DND-41 (cell line): Measurements from ENCODE around the gene CHMP1B.

Experiments
- ATAC-seq: fragments of 200-7000 bp; cut with Tn5 transposase; 3 replicates; pipeline ENCODE4 v1.9.1; 2021; ENCODE audit warnings: low read depth; ENCODE audit not compliant: insufficient read depth
- DNase-seq: peaks from one replicate; pipeline ENCODE4 v3.0.0-alpha.2; 2020
- H2AFZ ChIP-seq: 2 replicates; pipeline ENCODE4 v1.6.0; 2012; ENCODE audit warnings: low read depth, low read length
- H3K27ac ChIP-seq: 2 replicates; pipeline ENCODE4 v1.5.1; 2012; ENCODE audit warnings: low read length, inconsistent platforms
- H3K27me3 ChIP-seq: fragments of 200-600 bp; sonication (generic); 2 replicates; pipeline ENCODE4 v1.6.0; 2012; ENCODE audit warnings: low read length, mild to moderate bottlenecking, inconsistent platforms; ENCODE audit not compliant: insufficient read depth, poor library complexity
- H3K36me3 ChIP-seq: 2 replicates; pipeline ENCODE4 v1.5.1; 2012; ENCODE audit warnings: low read length, inconsistent platforms; ENCODE audit not compliant: insufficient read depth
- H3K4me1 ChIP-seq: 2 replicates; pipeline ENCODE4 v1.5.1; 2012; ENCODE audit warnings: mild to moderate bottlenecking, low read length; ENCODE audit not compliant: insufficient read depth
- H3K4me2 ChIP-seq: 2 replicates; pipeline ENCODE4 v1.6.0; 2012; ENCODE audit warnings: mild to moderate bottlenecking, moderate library complexity, low read length, inconsistent platforms; ENCODE audit not compliant: insufficient read depth
- H3K4me3 ChIP-seq, 2 experiments: fragments of 200-600 bp in 1 of 2; shearing (Covaris generic) in 1 of 2; 2 replicates each; pipeline ENCODE4 v1.5.1; 2012 to 2016; ENCODE audit warnings: inconsistent platforms in 2 of 2, low read length in 2 of 2, mild to moderate bottlenecking in 2 of 2, low read depth in 1 of 2, moderate library complexity in 1 of 2
- H3K79me2 ChIP-seq: 2 replicates; pipeline ENCODE4 v1.6.0; 2012; ENCODE audit warnings: low read length, inconsistent platforms; ENCODE audit not compliant: insufficient read depth
- H3K9ac ChIP-seq: 2 replicates; pipeline ENCODE4 v1.6.0; 2012; ENCODE audit warnings: low read depth, mild to moderate bottlenecking, inconsistent platforms, low read length, moderate library complexity
- H3K9me3 ChIP-seq: 2 replicates; pipeline ENCODE4 v1.5.1; 2012; ENCODE audit warnings: low read length, moderate library complexity, mild to moderate bottlenecking, inconsistent platforms; ENCODE audit not compliant: insufficient read depth, severe bottlenecking
- H4K20me1 ChIP-seq: 2 replicates; pipeline ENCODE4 v1.6.0; 2012; ENCODE audit warnings: low read length; ENCODE audit not compliant: insufficient read depth
- EZH2 ChIP-seq: IDR thresholded peaks from 3 replicates; pipeline ENCODE4 v1.6.1; 2012; ENCODE audit warnings: borderline replicate concordance, low read depth, mild to moderate bottlenecking, moderate library complexity, low read length, inconsistent platforms; ENCODE audit not compliant: severe bottlenecking
- TF ChIP-seq, protein P1 (sequence below): IDR thresholded peaks from 2 replicates; pipeline ENCODE4 v1.5.1; 2012; ENCODE audit warnings: borderline replicate concordance, low read length, moderate library complexity, mild to moderate bottlenecking; ENCODE audit not compliant: poor library complexity, severe bottlenecking; ENCODE audit errors: extremely low read depth

Gene CHMP1B

DNA sequence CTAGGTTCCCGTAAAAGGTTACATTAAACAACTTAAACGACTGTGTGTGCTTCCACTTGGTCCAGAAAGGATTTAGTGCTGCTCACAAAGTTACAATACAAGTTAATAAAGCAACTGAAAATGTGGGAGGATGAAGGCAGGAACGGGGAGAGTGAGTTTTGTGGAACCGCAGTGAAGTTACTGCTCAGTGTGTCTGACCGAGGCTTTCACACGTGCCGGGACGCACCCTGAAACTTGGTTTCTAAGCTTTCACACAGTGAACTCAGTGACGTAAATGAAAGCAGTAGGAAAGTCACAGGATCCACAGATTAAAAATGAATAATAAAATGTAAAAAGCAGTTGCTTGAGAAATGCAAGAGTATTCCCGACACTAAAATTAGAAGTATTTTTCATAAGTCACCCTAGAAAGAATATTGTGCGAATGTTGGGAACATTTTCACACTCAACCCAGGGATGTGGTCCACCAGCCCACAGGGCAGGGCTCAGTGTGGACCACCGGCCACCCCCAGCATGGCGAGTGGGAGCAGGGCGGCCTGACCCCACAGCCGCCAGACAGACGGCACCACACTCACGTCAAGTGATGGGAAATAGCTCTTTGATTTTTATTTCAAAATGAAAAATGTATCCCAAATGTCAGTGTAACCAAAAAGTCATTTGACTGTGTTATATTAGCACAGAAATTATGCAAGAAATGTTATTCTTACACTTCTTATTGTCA, 32.6 kb upstream of the CHMP1B start:
- H3K36me3 ChIP-seq: no peaks in the 10 kb centered on the region
- no peaks in the 10 kb centered on the region for H3K27me3 ChIP-seq
- no peaks in the 10 kb centered on the region for H4K20me1 ChIP-seq
- DNase-seq: no peak
- H3K79me2 ChIP-seq: no peaks in the 10 kb centered on the region
- no peak for TF ChIP-seq EZH2
- TF ChIP-seq, protein P1, sequence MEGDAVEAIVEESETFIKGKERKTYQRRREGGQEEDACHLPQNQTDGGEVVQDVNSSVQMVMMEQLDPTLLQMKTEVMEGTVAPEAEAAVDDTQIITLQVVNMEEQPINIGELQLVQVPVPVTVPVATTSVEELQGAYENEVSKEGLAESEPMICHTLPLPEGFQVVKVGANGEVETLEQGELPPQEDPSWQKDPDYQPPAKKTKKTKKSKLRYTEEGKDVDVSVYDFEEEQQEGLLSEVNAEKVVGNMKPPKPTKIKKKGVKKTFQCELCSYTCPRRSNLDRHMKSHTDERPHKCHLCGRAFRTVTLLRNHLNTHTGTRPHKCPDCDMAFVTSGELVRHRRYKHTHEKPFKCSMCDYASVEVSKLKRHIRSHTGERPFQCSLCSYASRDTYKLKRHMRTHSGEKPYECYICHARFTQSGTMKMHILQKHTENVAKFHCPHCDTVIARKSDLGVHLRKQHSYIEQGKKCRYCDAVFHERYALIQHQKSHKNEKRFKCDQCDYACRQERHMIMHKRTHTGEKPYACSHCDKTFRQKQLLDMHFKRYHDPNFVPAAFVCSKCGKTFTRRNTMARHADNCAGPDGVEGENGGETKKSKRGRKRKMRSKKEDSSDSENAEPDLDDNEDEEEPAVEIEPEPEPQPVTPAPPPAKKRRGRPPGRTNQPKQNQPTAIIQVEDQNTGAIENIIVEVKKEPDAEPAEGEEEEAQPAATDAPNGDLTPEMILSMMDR: no peak
- no peak overlapping the region for H3K4me3 ChIP-seq
- no peak for ATAC-seq
- H3K4me2 ChIP-seq: no peak overlapping the region
- no peak overlapping the region for H2AFZ ChIP-seq
- no peak overlapping the region for H3K9ac ChIP-seq
- H3K4me1 ChIP-seq: no peaks in the 10 kb centered on the region
- no peak overlapping the region for H3K27ac ChIP-seq
- H3K9me3 ChIP-seq: no peaks in the 10 kb centered on the region

DNA sequence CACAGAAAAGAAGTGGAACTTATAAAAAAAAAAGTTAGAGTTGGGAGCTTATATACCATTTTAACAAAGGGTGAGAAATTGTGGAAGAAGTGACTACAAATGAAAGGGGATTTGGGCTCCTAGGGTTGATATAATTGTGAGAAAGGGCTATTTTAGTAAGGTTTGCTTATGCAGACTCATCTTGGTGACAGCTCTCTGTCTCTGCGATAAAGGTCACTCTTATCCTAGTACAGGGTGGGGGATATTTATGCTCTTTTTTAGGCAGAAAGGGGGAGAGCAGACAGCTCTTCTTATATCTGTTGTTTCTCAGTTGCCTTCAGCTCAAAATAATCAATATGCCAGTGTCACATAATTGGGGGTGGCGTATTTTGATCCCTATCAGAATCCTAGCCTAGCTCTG, 31.3 kb upstream of the CHMP1B start:
- no peak for TF ChIP-seq EZH2
- TF ChIP-seq, protein P1: no peak
- ATAC-seq: no peak

DNA sequence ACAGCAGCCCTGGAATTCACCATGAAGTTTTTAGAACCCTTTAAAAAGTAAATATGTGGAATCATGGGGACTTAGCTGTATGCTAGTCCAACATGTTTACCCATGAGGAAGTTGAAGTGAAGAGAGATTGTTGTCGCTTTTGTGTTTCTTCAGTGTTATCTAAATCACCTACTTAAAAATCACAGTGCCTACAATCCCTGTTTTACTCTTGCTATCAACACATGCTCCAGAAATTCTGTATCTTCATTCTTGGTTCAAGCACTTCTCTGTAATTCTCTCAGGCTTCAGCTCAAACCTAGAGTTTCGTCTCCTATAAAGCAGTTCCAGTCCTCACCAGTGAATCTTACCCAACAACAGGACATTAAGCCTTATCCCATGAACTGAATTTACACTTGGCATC, 30.5 kb upstream of the CHMP1B start:
- H3K4me1 ChIP-seq: no peaks in the 10 kb centered on the region
- no peaks in the 10 kb centered on the region for H4K20me1 ChIP-seq
- H3K79me2 ChIP-seq: no peaks in the 10 kb centered on the region
- no peaks in the 10 kb centered on the region for H3K36me3 ChIP-seq
- no peaks in the 10 kb centered on the region for H3K9me3 ChIP-seq
- H3K4me2 ChIP-seq: no peak overlapping the region
- no peak overlapping the region for H2AFZ ChIP-seq
- ATAC-seq: no peak
- TF ChIP-seq EZH2: no peak
- TF ChIP-seq, protein P1: no peak
- DNase-seq: no peak
- H3K27me3 ChIP-seq: no peaks in the 10 kb centered on the region
- H3K27ac ChIP-seq: no peak overlapping the region
- no peak overlapping the region for H3K9ac ChIP-seq
- H3K4me3 ChIP-seq: no peak overlapping the region

More for the DNA sequence above, 31.3 kb upstream of the CHMP1B start:
- H3K4me1 ChIP-seq: no peaks in the 10 kb centered on the region
- no peaks in the 10 kb centered on the region for H3K9me3 ChIP-seq
- no peak overlapping the region for H3K9ac ChIP-seq
- H3K4me3 ChIP-seq: no peak overlapping the region
- H4K20me1 ChIP-seq: no peaks in the 10 kb centered on the region
- no peak for DNase-seq
- H3K79me2 ChIP-seq: no peaks in the 10 kb centered on the region
- no peak overlapping the region for H3K4me2 ChIP-seq
- H2AFZ ChIP-seq: no peak overlapping the region
- H3K27me3 ChIP-seq: no peaks in the 10 kb centered on the region
- H3K27ac ChIP-seq: no peak overlapping the region
- no peaks in the 10 kb centered on the region for H3K36me3 ChIP-seq
